ENCODE results near the gene NHERF2.
"Not testable (repeated sequence)": the region's sequence is repeated elsewhere in the genome, so short reads cannot be mapped to it uniquely, and the experiment has no call there.

NHERF2 gene

DNA sequence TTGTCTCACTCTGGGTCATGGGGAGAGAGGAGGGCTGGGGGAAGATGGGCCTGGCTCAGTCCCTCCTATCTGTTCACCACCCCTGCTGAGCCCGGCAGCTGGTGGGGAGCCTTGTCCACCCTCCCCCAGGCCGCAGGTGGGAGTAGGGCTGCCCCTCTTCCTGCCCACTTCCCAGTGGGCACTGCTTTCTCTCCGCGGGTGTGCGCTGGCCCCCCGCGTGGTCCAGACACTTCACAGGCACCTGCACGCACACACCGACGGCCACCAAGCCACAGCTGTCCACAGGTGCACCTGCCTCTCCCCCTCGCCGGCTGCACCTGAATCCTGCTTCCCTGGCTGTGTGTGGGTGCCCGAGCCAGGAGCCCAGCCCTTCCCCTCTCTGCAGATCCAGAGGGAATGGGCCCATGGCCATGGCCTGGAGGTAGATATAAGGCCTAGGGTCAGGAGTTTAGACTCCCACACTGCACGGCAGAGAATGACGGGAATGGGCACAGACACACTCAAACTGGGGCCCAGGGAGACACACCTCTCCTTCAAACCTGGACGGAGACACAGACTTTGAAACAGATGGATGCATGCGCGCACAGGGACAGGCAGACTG is 2.0 kb downstream of the NHERF2 start:
- DNase-seq: no peak

DNA sequence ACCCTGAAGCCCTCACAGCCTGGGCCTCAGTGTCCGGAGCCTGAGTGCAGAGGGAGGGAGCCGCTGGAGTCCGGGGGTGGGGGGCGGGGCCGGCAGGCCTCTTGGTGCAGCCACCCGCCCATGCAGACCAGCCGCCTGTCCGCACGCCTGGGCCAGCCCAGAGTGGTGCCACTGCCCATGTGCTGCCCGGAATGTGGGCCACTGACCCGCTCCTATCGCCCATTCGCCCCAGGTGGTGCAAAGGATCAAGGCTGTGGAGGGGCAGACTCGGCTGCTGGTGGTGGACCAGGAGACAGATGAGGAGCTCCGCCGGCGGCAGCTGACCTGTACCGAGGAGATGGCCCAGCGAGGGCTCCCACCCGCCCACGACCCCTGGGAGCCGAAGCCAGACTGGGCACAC is 2.6 kb downstream of the NHERF2 start:
- no peak for DNase-seq

DNA sequence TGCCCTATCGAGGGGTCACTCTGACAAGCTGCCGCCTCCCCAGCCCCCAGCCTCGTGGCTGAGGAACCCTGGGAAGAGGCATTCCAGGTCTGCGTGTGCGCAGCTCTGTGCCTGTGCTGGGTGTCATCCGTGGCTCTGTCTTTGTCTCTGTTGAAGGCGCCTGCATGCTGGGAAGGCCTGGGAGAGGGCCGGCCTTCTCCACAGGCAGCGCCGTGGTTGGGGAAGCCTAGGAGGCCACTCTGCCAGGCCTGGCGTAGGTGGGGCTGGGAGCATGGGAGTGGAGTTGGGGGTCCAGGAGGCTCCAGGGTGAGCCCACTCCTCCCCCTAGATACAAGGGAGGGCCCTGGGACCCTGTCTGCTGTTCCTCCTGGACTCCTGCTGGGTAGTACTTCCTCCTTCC is 3.3 kb downstream of the NHERF2 start:
- no peak for DNase-seq

DNA sequence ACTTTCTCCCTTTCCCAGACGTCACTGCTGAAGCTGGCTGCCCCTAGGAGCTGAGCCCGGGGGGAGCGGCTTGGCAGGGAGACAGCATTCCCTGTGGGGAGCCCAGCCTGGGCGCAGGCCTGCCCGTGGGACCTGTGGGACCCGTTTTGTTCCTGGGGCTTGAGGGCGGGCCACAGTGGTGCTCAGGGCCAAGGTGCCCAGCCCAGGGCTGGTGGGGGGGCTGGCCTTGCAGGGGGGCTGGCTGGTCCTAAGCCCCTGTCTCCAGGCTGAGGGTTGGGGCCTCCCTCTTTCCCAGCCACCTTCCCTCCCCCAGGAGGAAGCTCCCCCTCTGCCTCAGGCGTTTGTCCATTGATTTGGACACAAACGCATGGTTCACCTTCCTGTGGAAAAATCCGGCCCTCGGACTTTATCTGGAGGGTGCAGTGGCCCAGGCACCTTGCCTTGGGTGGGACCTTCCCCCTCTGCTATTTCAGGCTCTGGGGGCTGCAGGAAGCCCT is 4.4 kb downstream of the NHERF2 start:
- DNase-seq: no peak

DNA sequence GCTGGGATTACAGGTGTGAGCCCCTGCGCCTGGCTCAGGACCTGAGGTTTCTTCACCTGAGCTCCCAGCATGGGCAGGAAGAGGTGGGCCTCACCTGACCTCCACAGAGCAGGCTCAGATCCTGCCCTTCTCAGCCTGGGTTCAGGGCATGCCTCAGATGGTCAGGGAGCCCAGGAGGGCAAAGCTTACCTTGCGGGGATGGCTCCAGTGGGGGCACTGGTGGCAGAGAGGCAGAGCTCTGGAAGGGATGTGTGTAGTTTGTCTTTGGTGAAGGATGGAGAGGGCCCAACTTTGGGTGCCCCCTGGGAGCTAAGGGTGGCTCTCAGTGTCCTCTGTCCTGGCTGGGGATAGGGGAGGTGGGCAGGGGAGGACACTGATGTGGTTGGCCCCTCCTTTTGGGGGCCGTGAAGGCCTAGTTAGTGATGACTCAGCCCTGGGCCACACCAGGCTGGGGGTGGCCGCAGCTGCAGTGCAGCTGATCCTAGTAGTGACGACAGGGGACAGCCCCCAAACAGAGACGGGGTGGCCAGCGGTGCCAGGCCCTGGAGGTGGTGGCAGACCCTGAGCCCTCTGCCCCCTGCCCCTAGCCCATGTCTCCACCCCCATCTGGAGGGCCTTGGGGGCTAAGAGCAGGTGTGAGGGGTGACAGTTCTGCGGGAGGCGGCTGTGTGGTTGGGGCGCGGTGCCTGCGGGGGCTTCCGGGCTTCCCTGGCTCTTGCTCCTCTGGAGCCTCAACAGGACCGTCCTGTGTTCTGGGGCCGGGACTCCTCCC is 5.8 kb downstream of the NHERF2 start:
- DNase-seq: no peak

DNA sequence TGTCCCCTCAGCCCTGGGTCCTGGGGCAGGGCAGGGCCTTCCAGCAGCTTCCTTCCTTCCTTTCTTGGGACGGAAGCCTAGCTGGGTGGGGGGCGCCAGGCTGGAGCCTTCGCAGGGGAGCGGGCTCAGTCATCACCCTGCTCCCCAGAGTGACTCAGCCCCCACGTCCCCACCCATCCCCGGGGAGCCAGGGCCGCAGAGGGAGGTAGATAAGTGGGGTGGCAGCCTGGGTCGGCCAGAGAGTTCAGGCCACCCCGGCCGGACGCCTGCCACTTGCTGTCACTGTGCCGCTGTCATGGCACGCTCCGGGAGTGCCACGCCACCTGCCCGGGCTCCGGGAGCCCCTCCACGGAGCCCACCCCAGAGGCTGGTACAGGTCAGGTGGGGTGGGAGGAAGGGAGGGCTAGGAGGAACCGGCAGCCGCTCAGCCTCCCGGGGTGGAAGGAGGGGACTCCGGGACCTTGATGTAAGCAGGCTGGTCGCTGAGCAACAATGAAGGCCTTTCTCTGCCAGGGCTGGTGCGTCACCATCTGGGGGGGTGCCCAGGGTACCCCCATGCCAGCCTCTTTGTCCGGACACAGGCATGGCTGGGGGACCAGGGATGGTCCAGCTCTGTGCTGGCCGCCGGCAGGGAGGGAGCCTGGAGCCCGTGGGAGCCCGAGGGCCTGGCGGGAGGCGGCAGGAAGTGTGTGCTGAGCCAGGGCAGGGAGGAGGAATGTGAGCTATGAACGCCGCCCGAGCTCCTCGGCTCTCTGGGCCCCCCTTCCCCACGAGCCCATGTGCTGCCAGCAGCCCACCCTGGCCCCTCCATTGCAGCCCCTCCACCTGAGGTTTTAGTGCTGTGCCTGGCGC is 6.6 kb downstream of the NHERF2 start:
- peak; percentile 41 for DNase-seq

DNA sequence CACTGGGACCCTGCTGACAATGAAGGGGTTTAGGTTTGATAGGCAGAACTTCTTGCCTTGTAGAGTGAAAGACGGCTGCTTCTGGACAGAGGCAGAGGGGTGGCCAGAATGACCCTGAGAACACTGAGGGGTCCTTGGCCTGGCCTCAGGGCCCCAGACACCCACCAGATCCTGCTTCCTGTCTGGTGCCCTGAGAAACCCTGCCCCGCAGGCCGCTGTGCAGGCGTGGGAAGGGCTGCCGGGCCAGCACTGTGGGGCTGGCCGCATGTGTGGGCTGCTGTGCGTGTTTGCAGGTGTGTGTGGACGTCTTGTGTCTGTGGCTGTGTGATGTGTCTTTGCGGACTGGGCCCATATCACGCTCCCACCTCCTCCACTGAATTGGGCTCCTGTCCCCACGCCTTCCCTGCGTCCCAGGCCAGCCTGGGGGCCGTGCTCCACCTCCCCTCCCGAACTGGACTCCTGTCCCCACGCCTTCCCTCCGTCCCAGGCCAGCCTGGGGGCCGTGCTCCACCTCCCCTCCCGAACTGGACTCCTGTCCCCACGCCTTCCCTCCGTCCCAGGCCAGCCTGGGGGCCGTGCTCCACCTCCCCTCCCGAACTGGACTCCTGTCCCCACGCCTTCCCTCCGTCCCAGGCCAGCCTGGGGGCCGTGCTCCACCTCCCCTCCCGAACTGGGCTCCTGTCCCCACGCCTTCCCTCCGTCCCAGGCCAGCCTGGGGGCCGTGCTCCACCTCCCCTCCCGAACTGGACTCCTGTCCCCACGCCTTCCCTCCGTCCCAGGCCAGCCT is 7.4 kb downstream of the NHERF2 start:
- DNase-seq: not testable (repeated sequence)

DNA sequence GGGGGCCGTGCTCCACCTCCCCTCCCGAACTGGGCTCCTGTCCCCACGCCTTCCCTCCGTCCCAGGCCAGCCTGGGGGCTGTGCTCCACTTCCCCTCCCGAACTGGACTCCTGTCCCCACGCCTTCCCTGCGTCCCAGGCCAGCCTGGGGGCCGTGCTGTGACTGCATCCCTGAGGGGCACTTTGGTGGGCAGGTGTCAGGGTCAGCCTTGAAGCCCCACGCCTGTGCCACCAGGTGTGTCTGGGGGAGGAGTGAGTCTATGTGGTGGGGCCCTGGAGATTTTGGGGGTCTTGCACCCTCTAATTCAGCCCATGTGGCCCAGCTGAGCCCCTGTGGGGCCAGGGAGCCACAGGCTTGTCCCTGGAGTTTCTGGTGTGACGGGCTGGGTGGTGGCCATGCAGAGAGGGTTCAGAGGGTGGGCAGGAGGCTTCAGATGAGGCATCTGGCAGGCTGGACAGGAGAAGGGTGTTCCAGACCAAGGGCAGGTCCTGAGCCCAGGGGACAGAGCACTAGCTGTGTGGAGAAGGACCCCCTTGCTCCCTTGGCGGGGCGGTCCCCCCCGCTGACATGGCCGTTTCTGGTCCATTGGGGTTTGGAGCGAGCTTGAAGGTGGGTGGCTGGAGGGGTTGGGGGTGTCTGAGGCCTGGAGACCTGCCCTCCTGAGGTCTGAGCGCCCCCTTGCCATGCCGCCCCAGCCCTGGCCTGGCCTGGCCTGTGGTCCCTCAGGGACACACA is 8.2 kb downstream of the NHERF2 start:
- no peak for DNase-seq

DNA sequence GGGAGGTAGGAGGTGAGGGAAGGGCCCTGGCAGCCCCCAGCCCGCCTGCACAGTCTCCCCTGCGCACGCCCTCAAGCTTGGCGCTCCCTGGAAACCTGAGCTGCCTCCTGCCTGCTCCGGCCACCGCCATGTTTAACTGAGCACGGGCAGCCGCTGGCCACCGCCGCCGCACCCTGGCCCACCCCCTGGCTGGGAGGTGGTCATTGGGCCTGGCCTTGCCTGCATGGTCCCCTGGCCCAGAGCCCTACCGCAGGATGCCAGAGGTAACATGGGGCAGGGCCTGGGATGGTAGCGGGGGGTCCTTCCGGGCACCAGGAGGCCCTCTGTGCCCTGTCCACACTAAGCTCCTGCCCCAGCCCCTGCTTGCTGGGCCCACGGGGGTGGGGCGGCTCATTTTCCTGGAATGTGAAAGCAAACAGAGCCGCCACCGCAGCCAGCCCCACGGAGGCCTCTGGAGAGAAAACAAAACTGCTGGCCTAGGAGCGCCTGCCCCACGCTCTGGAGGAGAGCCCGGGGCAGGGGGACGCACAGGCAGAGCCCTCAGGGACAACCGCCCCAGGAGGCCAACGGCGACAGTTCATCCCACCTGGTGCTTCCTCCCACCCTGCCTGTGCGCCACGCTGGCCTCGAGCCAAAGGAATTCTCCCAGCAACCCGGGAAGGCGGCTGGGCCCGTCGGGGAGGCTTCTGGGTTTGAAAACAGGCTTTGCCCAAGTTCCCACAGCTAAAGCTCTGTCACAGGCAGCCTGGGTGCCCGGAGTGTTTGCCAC is 8.9 kb downstream of the NHERF2 start:
- DNase-seq: no peak

DNA sequence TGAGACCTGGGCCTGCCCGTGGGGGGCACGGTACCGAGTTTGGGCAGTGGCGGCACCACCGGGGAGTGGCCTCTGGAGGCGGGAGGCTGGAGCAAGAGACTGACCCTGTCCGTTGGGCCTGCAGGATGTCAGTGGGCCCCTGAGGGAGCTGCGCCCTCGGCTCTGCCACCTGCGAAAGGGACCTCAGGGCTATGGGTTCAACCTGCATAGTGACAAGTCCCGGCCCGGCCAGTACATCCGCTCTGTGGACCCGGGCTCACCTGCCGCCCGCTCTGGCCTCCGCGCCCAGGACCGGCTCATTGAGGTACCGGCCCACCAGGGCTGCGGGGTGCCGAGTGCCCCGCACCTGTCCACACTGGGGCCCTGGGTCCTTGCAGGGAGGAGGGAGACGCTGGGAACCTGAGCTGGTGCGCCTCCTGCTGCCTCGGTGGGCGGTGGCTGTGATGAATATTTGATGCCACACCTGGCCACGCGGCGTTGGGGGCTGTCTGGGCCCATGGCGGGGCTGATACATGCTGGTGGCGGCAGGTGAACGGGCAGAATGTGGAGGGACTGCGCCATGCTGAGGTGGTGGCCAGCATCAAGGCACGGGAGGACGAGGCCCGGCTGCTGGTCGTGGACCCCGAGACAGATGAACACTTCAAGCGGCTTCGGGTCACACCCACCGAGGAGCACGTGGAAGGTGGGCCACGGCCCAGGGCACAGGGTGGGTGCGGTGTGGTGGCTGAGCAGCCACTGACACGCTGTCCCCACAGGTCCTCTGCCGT is 9.7 kb downstream of the NHERF2 start:
- DNase-seq: no peak

DNA sequence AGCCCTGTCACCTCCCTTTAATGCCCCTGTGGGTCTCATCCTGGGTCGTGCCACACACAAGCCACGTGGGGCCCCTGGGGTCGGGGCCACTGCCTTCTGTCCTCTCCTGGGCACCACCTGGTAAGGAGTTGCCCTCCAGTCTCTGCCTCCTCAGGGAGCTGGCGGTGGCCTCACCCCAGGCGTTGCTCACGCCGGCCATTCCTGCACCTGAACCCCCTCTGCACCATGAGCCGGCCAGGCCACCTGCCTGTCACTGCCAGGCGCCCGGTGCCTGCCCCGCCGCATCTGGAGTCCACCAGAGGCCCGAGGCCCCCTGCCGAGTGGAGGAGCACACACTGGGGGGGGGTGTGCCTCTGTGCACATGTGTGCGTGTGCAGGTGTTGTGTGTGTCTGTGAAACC is 10.4 kb downstream of the NHERF2 start:
- no peak for DNase-seq

DNA sequence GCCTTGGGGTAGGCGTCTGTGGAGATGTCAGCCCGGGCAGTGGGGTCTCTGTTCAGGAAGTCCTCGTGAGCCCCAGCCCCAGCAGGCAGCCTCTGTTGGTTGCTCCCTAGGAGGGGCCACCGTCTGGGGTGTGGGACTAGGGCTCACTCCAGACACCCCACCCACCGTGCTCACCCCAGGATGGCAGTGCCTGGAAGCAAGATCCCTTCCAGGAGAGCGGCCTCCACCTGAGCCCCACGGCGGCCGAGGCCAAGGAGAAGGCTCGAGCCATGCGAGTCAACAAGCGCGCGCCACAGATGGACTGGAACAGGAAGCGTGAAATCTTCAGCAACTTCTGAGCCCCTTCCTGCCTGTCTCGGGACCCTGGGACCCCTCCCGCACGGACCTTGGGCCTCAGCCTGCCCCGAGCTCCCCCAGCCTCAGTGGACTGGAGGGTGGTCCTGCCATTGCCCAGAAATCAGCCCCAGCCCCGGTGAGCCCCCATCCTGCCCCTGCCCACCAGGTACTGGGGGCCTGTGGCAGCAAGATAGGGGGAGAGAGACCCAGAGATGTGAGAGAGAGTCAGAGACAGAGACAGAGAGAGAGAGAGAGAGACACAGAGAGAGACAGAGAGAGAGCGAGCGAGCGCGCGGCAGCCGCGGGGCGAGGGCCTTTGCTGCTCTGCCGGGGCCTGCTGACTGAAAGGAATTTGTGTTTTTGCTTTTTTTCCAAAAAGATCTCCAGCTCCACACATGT is 11.1 kb downstream of the NHERF2 start:
- DNase-seq: no peak

DNA sequence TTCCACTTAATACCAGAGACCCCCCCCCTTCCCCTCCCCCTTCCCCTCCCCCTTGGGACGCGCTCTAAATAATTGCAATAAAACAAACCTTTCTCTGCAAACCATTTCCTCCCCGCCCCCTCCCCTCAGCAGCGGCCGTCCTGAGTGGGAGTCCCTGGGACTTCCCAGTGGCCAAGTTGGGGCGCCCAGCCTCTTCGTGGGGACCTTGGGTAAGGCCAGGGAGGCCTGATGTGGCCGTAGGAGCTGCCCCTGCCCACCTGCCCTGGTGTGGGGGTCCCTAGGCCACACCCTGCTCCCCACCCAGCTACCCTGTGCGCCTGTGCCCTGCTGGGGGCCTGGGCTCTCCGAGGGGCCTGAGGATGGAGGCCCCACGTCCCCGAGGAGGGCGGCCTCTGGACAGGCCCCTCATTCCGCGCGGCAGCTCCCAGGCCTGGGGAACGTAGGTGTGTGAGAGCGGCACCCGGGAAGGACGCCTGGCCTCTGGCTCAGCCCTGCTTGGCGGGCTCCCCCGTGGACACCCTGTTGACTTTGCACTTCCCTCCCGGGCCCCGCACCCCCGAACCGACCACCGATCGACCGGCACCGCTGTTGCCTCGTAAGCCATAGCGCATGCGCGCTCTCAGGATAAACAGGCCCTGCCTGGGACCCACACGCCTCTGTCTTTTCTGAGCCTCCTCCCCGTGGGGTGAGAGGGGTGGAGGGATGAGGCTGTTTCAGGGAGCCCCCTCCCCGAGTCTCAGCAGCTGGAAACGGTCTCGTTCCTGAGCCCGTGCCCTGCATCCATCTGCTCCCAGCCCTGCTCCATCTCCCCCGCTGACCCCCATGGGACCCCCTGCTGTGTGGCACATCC is 11.9 kb downstream of the NHERF2 start:
- no peak for DNase-seq

DNA sequence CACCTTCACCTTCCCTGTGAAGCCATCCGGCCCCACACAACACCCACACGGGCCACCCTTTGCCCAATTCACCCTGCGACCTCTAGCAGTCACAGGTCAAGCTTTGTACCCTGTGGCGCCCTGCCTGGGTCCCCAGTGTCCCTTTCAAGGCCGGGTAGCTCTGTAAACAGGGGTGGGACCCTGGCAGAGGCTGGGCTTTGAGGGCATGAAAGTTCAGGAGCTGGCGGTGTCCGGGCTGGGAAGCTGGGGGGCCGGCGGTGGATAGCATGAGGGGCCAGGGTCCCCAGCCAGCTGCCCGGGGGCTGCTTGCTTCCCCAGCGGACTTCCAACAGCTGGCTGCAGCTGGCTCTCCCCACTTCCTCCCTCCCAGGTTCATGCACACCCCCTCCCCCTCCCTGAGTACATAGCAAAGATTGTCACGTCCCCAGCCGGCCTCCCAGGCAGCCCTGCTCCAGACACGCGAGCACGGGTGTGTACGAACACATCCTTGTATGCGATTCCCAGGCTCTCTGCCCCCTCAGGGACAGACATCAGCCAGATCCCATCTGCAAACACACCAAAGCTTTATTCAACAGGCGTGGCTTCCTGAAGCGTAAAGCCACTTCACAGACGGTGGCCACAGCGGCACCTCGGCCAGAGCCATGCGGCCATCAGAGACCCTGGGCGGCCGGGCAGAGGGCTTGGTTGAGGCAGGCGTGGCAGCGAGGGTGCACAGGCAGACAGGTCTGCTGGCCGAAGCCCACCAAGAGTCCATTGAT is 12.8 kb downstream of the NHERF2 start:
- DNase-seq: no peak

DNA sequence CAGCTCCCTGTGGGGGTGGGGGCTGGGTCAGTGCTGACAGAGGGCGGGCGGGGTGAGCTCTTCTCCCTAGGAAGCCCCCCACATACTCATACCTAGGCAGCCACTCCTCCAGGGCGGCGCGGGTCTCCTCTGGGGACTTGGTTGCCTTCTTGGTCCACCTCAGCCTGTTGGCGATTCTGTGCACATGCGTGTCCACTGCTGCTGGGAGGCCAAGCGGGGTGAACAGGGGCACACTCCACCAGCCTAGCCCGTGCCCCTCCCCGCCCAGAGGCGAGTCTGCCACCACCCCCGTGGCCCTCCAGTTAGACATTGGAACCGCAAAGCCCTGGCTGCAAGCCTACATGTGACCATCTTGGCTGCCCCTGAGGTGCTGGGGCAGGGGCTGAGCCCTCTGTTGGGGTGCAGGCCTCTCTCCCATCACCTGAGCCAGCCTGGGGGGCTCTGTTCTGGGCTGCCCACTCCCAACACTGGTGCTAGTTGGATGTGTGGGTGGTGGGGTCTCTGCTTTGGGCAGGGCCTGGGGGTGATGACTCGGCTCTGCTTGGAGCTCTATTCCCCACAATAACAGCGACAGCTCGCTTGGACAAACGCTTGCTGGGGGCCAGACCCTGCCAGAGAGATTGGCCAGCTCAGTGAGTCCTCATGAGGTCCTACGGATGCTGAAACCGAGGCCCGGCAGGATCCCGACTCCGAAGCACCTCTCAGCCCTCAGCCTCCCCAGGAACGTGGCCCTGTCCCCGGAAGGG is 13.5 kb downstream of the NHERF2 start:
- no peak for DNase-seq

DNA sequence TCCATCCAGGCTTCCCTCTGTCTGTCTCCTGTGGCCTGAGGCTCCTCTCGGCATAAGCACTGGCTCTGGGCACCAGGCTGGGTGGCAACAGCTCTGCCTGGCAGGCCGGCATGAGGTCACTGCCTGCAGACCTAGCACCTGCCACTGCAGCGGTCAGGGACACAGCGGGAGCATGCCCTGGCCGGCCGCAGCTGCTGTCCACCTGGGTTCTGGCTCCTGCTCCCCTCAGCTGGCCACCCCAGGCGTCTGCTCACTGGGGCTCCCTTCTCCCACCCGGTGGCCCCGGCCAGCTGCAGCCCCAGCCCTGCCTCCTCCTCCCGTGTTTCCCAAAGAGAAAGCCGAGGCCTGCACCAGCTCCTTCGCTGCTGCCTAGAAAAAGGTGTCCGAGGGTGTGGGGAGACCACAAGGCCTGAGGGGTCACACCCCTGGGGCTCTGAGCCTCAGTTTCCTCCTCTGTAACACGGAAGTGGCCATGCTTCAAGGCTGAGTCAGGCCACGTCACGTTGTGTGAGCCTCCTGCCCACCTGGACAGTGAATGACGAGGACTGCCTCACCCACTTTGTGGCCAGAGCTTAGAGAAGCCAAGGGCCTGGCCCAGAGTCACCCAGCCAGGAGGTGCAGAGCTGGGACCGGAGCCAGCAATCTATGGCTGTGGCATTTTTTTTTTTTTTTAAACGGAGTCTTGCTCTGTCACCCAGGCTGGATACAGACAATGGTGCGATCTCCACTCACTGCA is 14.3 kb downstream of the NHERF2 start:
- peak; percentile 51 for DNase-seq
